PFSK-1 (cell line): ENCODE data around the gene CGREF1.

Experiments
- FOXP2 ChIP-seq: optimal IDR thresholded peaks from 2 replicates; pipeline ENCODE3; 2011; ENCODE audit warnings: borderline replicate concordance, control low read depth, inconsistent platforms; ENCODE audit not compliant: insufficient read depth; ENCODE audit errors: extremely low read length, extremely low read depth
- POLR2AphosphoS5 ChIP-seq: IDR thresholded peaks from 2 replicates; pipeline ENCODE4 v1.6.1; 2012; ENCODE audit warnings: low read depth, mild to moderate bottlenecking, control low read depth, low read length, moderate library complexity
- SIN3A ChIP-seq: IDR thresholded peaks from 2 replicates; pipeline ENCODE4 v1.6.1; 2012; ENCODE audit warnings: mild to moderate bottlenecking, low read length, moderate library complexity, borderline replicate concordance; ENCODE audit not compliant: insufficient read depth
- TAF1 ChIP-seq: IDR thresholded peaks from 2 replicates; pipeline ENCODE4 v1.6.1; 2012; ENCODE audit warnings: low read length, control low read depth, borderline replicate concordance; ENCODE audit not compliant: insufficient read depth
- TF ChIP-seq, protein P1 (sequence below), 2 experiments: IDR thresholded peaks; 2 replicates each; pipeline versions ENCODE4 v1.6.1 to v1.8.0; 2011 to 2012; ENCODE audit warnings: low read depth in 2 of 2, low read length in 2 of 2, control low read depth in 1 of 2, inconsistent platforms in 1 of 2, mild to moderate bottlenecking in 1 of 2, moderate library complexity in 1 of 2; ENCODE audit not compliant: insufficient read depth in 1 of 2

The CGREF1 gene

DNA sequence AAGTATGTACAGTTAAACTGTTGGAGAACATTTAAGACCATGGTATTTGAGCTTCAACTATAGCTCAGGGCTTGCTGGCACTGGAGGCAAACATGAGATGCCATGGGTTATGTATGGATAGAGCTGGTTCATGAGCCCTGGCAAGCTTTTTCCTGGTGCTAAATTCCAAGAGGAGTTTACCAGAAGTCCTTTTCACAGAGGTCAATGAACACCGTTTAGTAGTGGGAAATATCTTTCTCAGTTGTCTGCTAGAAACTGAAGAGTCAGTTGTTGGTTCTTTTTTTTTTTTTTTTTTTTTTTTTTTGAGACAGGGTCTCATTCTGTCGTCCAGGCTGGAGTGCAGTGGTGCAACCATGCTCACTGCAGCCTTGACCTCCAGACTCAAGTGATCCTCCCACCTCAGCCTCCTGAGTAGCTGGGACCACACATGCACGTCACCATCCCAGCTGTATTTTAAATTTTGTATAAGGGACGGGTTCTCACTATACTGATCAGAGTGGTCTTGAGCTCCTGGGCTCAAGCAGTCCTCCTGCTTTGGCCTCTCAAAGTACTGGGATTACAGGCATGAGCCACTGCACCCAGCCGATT, 31.0 kb downstream of the CGREF1 start:
- TF ChIP-seq TAF1 = no peak
- TF ChIP-seq SIN3A = no peak
- no peak for TF ChIP-seq FOXP2
- TF ChIP-seq, protein P1, sequence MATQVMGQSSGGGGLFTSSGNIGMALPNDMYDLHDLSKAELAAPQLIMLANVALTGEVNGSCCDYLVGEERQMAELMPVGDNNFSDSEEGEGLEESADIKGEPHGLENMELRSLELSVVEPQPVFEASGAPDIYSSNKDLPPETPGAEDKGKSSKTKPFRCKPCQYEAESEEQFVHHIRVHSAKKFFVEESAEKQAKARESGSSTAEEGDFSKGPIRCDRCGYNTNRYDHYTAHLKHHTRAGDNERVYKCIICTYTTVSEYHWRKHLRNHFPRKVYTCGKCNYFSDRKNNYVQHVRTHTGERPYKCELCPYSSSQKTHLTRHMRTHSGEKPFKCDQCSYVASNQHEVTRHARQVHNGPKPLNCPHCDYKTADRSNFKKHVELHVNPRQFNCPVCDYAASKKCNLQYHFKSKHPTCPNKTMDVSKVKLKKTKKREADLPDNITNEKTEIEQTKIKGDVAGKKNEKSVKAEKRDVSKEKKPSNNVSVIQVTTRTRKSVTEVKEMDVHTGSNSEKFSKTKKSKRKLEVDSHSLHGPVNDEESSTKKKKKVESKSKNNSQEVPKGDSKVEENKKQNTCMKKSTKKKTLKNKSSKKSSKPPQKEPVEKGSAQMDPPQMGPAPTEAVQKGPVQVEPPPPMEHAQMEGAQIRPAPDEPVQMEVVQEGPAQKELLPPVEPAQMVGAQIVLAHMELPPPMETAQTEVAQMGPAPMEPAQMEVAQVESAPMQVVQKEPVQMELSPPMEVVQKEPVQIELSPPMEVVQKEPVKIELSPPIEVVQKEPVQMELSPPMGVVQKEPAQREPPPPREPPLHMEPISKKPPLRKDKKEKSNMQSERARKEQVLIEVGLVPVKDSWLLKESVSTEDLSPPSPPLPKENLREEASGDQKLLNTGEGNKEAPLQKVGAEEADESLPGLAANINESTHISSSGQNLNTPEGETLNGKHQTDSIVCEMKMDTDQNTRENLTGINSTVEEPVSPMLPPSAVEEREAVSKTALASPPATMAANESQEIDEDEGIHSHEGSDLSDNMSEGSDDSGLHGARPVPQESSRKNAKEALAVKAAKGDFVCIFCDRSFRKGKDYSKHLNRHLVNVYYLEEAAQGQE (IDR thresholded peaks at IDR 0.05; ENCODE audit: insufficient read depth in 1 of 2, low read depth in 2 of 2, low read length in 2 of 2) = no peak
- no peak for TF ChIP-seq POLR2AphosphoS5

DNA sequence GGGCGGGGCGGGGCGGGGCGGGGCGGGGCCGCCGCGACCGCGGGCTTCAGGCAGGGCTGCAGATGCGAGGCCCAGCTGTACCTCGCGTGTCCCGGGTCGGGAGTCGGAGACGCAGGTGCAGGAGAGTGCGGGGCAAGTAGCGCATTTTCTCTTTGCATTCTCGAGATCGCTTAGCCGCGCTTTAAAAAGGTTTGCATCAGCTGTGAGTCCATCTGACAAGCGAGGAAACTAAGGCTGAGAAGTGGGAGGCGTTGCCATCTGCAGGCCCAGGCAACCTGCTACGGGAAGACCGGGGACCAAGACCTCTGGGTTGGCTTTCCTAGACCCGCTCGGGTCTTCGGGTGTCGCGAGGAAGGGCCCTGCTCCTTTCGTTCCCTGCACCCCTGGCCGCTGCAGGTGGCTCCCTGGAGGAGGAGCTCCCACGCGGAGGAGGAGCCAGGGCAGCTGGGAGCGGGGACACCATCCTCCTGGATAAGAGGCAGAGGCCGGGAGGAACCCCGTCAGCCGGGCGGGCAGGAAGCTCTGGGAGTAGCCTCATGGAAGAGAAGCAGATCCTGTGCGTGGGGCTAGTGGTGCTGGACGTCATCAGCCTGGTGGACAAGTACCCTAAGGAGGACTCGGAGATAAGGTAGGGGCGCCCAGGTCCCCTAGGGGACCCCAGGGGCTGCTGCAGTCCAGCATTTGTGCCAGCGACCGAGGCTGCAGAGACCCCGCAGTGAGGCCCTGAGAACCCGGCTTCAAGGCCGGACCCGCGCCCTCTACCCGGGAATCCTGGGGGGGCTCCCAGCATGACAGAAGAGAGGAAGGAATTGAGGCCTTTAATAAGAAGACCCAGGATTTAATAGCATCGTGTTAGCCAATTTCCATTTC, 32.0 kb downstream of the CGREF1 start, which contains the start of gene KHK:
KHK (plus strand) TSS at position 49 of the 870 bp plus-strand sequence; CDS start at position 537, 488 bp downstream.
- TF ChIP-seq, protein P1 (IDR thresholded peaks at IDR 0.05; ENCODE audit: insufficient read depth in 1 of 2, low read depth in 2 of 2, low read length in 2 of 2) = no peak
- TF ChIP-seq TAF1 (no peak), POLR2AphosphoS5 (peak; percentile 4; the same call in 1 of the 2 replicates), SIN3A (no peak), FOXP2 (no peak)

DNA sequence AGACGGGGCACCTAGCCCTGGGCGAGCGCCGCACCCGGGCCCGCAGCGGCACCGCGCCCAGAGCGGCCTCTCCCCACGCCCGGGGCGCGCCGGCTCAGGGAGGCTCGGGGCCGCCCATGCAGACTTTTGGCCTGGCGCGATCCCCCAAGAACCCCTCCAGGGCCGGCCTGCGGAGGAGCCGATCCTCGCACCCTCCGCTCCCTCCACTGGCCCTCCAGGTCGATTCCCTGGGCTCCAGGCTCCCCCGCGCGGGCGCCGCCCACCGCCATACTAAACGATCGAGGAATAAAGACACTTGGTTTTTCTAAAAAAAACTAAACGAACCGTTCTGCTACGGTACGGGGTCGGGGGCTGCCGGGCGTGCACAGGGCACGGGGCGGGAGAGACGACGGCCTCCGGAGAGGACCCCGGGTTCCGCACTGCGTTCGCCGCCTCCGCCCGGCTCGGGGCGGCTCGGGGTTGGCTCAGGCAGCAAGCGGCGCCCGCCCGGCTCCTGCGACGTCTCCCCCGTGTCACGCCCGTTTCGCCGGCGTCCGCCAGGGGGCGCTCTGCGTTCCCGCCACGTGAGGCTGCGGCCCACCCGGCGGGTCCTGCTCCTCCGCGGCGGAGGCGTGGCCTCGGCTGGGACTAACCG, 32.7 kb downstream of the CGREF1 start:
- no peak for TF ChIP-seq FOXP2
- peak; percentile 57; the same call in 1 of the 2 replicates for TF ChIP-seq POLR2AphosphoS5
- TF ChIP-seq TAF1 = 0 out of 2 replicates have a peak, but pooled peaks have one; percentile 34

DNA sequence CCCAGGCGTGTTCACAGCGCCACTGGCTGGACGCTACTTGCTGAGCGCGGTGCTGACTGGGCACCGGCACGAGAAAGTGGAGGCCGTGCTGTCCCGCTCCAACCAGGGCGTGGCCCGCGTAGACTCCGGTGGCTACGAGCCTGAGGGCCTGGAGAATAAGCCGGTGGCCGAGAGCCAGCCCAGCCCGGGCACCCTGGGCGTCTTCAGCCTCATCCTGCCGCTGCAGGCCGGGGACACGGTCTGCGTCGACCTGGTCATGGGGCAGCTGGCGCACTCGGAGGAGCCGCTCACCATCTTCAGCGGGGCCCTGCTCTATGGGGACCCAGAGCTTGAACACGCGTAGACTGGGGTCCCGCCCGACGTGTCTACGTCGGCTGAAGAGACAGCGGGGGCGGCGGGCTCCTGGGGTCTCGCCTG, 33.2 kb downstream of the CGREF1 start:
- TF ChIP-seq FOXP2 (no peak), POLR2AphosphoS5 (no peak), SIN3A (no peak), TAF1 (no peak)
- TF ChIP-seq, protein P1 (IDR thresholded peaks at IDR 0.05; ENCODE audit: insufficient read depth in 1 of 2, low read depth in 2 of 2, low read length in 2 of 2) = no peak

DNA sequence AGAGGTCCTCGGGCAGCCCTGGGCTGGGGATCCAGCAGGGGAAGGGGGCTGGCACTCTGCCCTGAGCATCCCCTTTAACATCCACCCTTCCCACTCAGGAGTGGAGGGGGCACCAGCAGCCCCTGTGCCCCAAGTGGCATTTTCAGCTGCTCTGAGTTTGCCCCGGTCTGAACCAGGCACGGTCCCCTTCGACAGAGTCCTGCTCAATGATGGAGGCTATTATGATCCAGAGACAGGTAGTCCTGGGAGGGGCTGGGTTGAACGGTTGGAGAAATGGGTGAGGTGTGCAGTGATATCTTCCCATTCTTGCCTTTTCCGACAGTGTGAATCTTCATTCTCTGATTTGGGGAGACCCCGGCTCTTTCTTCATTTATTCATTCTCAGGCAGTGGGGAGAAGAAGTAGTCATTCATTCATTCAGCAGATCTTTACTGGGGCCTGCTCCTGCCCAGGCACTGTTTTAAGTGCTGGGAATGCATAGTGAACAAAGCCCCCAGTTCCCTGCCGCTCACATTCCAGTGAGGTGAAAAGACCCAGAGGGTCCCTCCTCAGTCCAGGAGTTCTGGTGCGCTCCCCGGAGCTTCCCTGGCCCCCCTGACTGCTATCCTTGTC, 33.8 kb downstream of the CGREF1 start:
- TF ChIP-seq TAF1 = no peak
